Measurements from ENCODE around the gene LRP1. TPM values are rescaled to one million over a fixed set of nuclear protein-coding genes. Genes with fewer than 3 reads are reported as not detected.

LRP1 gene
- total and polyA plus RNA-seq, 3 experiments from 2014 or later = 0.29 to 2.5 (median 2.3) TPM

DNA sequence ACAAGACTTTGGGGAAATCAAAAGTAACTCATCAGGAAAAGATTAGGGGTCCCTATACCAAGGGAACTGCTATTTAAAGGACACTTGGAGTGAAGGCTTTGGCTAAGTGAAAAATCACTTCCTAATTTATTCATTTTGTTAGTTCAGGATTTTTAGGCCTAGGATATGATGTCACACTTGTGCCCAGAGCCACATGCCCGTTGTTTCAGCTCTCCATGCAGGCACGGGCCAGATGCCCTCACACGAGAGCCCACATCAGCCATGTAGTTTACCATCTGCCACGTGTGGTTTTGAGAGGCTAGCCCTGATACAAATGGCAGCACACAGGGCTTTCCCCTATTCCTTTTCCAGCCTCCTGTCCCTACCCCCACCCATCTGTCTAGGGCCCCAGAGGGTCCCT, 31.0 kb downstream of the LRP1 start:
- no peak for DNase-seq
- Mint-ChIP-seq H3K36me3 (no peaks in the 10 kb centered on the region), H3K4me3 (no peak overlapping the region), H3K27me3 (peaks cover 3 to 10% of the 10 kb centered on the region in 2 donors), H3K4me1 (peaks cover 6 to 13% (median 8%) of the 10 kb centered on the region in 3 donors), H3K27ac (no peak overlapping the region), H3K9me3 (no peaks in the 10 kb centered on the region)
- Histone ChIP-seq H3K4me3 (ENCODE audit: low read length) (no peak overlapping the region), H3K27me3 (ENCODE audit: insufficient read depth, low read length, poor library complexity, severe bottlenecking) (no peaks in the 10 kb centered on the region), H3K36me3 (ENCODE audit: insufficient read depth, low read length) (no peaks in the 10 kb centered on the region), H3K9me3 (ENCODE audit: low read length) (no peaks in the 10 kb centered on the region), H3K27ac (ENCODE audit: low read depth, low read length) (no peak overlapping the region), H3K4me1 (ENCODE audit: insufficient read depth, low read length) (peaks cover 5% of the 10 kb centered on the region)
- POLR2A ChIA-PET = no interaction called here
- CTCF ChIA-PET = no interaction called here

DNA sequence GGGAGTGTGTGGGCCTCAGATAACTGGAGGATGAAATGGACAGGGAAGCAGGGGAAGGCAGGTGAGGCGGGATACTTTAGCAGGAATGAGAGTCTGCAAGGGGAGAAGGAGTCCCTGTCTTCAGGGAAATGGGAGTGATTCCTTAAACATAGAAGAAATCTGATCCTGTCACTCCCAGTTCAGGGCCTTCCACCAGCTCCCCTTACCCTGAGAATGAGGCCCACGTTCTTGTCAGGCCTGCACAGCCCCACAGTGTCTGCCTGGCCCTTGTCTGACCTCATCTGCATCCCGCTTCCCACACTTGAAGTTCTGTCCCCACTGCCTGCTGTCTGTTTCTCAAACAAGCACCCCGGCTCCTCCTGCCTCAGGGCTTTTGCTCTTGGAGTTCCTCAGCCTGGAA, 31.8 kb downstream of the LRP1 start:
- no peak overlapping the region for H3K27ac Mint-ChIP-seq
- peaks cover 6 to 13% (median 8%) of the 10 kb centered on the region in 3 donors for H3K4me1 Mint-ChIP-seq
- H3K4me3 ChIP-seq (ENCODE audit: low read length) = no peak overlapping the region
- no peaks in the 10 kb centered on the region for H3K9me3 ChIP-seq (ENCODE audit: low read length)
- peaks cover 3 to 10% of the 10 kb centered on the region in 2 donors for H3K27me3 Mint-ChIP-seq
- DNase-seq = no peak
- no peaks in the 10 kb centered on the region for H3K27me3 ChIP-seq (ENCODE audit: insufficient read depth, low read length, poor library complexity, severe bottlenecking)
- H3K27ac ChIP-seq (ENCODE audit: low read depth, low read length) = no peak overlapping the region
- H3K4me3 Mint-ChIP-seq = no peak overlapping the region
- H3K36me3 Mint-ChIP-seq = no peaks in the 10 kb centered on the region
- no peaks in the 10 kb centered on the region for H3K9me3 Mint-ChIP-seq
- H3K36me3 ChIP-seq (ENCODE audit: insufficient read depth, low read length) = no peaks in the 10 kb centered on the region
- ChIA-PET CTCF (no interaction called here), POLR2A (no interaction called here)
- peaks cover 5% of the 10 kb centered on the region for H3K4me1 ChIP-seq (ENCODE audit: insufficient read depth, low read length)

DNA sequence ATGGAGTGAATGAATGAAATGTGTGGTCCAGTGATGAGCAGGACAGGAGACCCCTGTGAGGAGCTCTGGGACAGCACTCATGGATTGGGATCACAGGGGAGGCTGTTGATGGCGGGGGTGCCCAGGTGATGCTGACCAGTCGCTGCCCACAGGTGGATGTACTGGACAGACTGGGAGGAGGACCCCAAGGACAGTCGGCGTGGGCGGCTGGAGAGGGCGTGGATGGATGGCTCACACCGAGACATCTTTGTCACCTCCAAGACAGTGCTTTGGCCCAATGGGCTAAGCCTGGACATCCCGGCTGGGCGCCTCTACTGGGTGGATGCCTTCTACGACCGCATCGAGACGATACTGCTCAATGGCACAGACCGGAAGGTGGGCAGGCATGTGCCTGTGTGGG, 32.5 kb downstream of the LRP1 start:
- Histone ChIP-seq H3K36me3 (ENCODE audit: insufficient read depth, low read length) (no peaks in the 10 kb centered on the region), H3K27me3 (ENCODE audit: insufficient read depth, low read length, poor library complexity, severe bottlenecking) (no peaks in the 10 kb centered on the region)
- no peaks in the 10 kb centered on the region for H3K36me3 Mint-ChIP-seq

DNA sequence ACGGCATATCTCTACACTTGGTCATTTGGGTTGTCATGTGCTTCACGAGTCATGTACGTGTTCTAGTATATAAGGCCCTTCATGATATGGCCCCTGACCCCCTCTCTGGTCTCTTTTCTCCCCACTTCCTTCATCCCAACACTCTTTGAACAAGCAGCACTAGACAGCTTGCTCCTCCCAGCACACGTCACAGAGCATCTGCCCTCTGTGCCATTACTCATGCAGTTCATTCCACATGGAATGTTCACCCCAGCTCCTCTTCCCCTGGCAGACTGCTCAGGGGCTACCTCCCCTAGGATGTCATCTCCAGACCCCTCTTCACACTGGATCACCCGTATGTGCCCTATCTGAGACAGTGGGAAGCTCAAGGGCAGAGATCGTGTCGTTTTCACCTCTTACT, 33.2 kb downstream of the LRP1 start:
- H3K4me3 Mint-ChIP-seq = no peak overlapping the region
- Histone ChIP-seq H3K4me3 (ENCODE audit: low read length) (no peak overlapping the region), H3K36me3 (ENCODE audit: insufficient read depth, low read length) (no peaks in the 10 kb centered on the region), H3K27me3 (ENCODE audit: insufficient read depth, low read length, poor library complexity, severe bottlenecking) (no peaks in the 10 kb centered on the region), H3K27ac (ENCODE audit: low read depth, low read length) (no peak overlapping the region), H3K9me3 (ENCODE audit: low read length) (no peaks in the 10 kb centered on the region), H3K4me1 (ENCODE audit: insufficient read depth, low read length) (peaks cover 5% of the 10 kb centered on the region)
- H3K36me3 Mint-ChIP-seq = no peaks in the 10 kb centered on the region
- ChIA-PET POLR2A (no interaction called here), CTCF (interaction anchor here (0.9 kb wide), 1 partner anchor 12 kb away, joined by 3 read pairs; no protein-coding TSS in a partner anchor)
- no peak for DNase-seq
- peaks cover 0 to 6% of the 10 kb centered on the region in 2 donors for H3K27me3 Mint-ChIP-seq
- H3K27ac Mint-ChIP-seq = peak overlapping the region in 1 of 8 donors; percentile 8
- H3K4me1 Mint-ChIP-seq = peaks cover 6 to 13% (median 8%) of the 10 kb centered on the region in 3 donors
- H3K9me3 Mint-ChIP-seq = no peaks in the 10 kb centered on the region

More for the DNA sequence above, 32.5 kb downstream of the LRP1 start:
- peaks cover 6 to 13% (median 8%) of the 10 kb centered on the region in 3 donors for H3K4me1 Mint-ChIP-seq
- peak overlapping the region in 1 of 8 donors; percentile 17 for H3K27ac Mint-ChIP-seq
- no peak overlapping the region for H3K4me3 Mint-ChIP-seq
- H3K27ac ChIP-seq (ENCODE audit: low read depth, low read length) = no peak overlapping the region
- no peak for DNase-seq
- ChIA-PET POLR2A (no interaction called here), CTCF (no interaction called here)
- peaks cover 0 to 10% of the 10 kb centered on the region in 2 donors for H3K27me3 Mint-ChIP-seq
- peaks cover 5% of the 10 kb centered on the region for H3K4me1 ChIP-seq (ENCODE audit: insufficient read depth, low read length)
- no peak overlapping the region for H3K4me3 ChIP-seq (ENCODE audit: low read length)
- H3K9me3 Mint-ChIP-seq = no peaks in the 10 kb centered on the region
- no peaks in the 10 kb centered on the region for H3K9me3 ChIP-seq (ENCODE audit: low read length)

DNA sequence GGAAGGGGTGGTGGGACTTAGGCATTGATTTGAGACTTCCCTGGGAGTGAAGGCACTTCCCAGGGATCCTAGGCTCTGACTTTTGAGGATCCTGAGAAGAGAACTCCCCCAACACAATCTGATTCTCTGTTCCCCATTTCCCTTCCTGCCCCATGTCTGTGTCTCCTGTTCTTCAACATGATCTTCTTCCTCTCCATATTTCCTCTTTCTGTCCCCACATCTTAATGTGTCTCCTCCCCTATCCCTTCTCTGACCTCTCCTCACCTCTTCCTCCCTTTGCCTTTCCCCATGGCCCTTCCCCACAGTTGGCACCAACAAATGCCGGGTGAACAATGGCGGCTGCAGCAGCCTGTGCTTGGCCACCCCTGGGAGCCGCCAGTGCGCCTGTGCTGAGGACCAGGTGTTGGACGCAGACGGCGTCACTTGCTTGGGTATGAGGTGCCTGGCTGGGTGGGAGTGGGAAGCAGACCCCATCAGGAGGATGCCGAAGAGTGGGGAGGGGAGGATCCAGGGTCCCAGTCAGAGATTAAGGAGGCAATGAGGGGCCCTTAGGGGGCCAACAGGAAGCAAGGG, 34.4 kb downstream of the LRP1 start:
- Mint-ChIP-seq H3K27ac (no peak overlapping the region), H3K9me3 (no peaks in the 10 kb centered on the region), H3K4me1 (peaks cover 4 to 5% (median 5%) of the 10 kb centered on the region in 3 donors), H3K36me3 (no peaks in the 10 kb centered on the region), H3K4me3 (no peak overlapping the region), H3K27me3 (peaks cover 0 to 4% of the 10 kb centered on the region in 2 donors)
- no peak overlapping the region for H3K4me3 ChIP-seq (ENCODE audit: low read length)
- CTCF ChIA-PET = no interaction called here
- peaks cover 5% of the 10 kb centered on the region for H3K4me1 ChIP-seq (ENCODE audit: insufficient read depth, low read length)
- DNase-seq = no peak
- POLR2A ChIA-PET = no interaction called here
- no peaks in the 10 kb centered on the region for H3K27me3 ChIP-seq (ENCODE audit: insufficient read depth, low read length, poor library complexity, severe bottlenecking)
- no peak overlapping the region for H3K27ac ChIP-seq (ENCODE audit: low read depth, low read length)
- no peaks in the 10 kb centered on the region for H3K36me3 ChIP-seq (ENCODE audit: insufficient read depth, low read length)
- no peaks in the 10 kb centered on the region for H3K9me3 ChIP-seq (ENCODE audit: low read length)

DNA sequence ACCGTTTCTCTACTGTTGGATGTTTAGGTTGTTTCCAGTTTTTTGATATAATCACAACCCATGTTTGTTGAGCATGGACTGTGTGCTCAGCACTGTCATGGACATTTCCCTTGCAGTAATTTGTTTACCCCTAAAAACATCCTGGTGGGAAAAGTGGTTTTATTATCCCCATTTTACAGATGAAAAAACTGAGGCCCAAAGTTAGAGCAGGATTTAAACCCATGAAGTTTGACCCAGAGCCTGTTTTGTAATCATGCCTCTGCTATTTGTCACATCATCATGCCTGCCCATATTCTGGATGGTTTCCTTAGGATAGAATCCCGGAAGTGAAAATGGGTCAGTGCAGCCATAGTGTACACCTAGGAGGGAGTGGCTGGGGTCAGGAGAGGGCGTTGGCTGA, 36.2 kb downstream of the LRP1 start:
- DNase-seq = no peak
- no peak overlapping the region for H3K4me3 ChIP-seq (ENCODE audit: low read length)
- Mint-ChIP-seq H3K27ac (no peak overlapping the region), H3K27me3 (peaks cover 0 to 4% of the 10 kb centered on the region in 2 donors), H3K4me3 (no peak overlapping the region), H3K36me3 (no peaks in the 10 kb centered on the region), H3K9me3 (no peaks in the 10 kb centered on the region), H3K4me1 (no peaks in the 10 kb centered on the region)
- H3K36me3 ChIP-seq (ENCODE audit: insufficient read depth, low read length) = no peaks in the 10 kb centered on the region
- H3K4me1 ChIP-seq (ENCODE audit: insufficient read depth, low read length) = no peaks in the 10 kb centered on the region
- H3K9me3 ChIP-seq (ENCODE audit: low read length) = no peaks in the 10 kb centered on the region
- CTCF ChIA-PET = no interaction called here
- H3K27ac ChIP-seq (ENCODE audit: low read depth, low read length) = no peak overlapping the region
- POLR2A ChIA-PET = no interaction called here
- no peaks in the 10 kb centered on the region for H3K27me3 ChIP-seq (ENCODE audit: insufficient read depth, low read length, poor library complexity, severe bottlenecking)

DNA sequence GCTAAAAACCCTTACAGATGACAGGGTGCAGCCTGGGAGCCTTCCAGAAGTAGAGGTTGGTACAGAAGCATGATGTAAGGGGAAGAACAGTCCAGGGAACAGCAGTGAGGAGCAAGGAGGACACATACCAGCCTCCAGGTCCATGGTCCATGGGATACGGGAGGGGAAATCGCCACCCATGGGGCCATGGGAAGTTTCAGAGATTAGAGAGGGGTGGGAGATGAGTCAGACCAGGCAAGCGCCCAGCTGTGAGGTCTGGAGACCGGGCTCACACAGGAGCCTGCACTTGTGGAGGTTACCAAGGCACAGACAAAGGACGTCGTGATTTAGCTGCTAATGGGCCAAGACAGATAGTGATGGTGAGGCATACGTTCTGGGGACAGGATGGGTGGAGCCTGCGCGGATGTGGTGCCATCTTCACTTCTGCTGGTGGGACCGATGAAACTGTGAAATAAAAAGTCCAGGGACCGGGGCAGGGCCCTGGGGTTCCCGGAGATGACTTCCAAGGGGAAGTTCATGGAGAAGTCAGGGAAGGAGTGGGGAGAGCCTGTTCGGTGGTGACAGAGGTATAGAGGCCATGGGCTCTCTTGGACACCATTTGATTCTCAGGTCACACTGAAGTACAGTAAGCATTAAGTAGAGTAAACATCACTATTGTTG, 36.8 kb downstream of the LRP1 start:
- H3K4me1 Mint-ChIP-seq = no peaks in the 10 kb centered on the region
- Histone ChIP-seq H3K9me3 (ENCODE audit: low read length) (no peaks in the 10 kb centered on the region), H3K4me3 (ENCODE audit: low read length) (no peak overlapping the region), H3K27me3 (ENCODE audit: insufficient read depth, low read length, poor library complexity, severe bottlenecking) (no peaks in the 10 kb centered on the region), H3K27ac (ENCODE audit: low read depth, low read length) (no peak overlapping the region), H3K4me1 (ENCODE audit: insufficient read depth, low read length) (no peaks in the 10 kb centered on the region), H3K36me3 (ENCODE audit: insufficient read depth, low read length) (no peaks in the 10 kb centered on the region)
- peaks cover 0 to 1% (median 0%) of the 10 kb centered on the region in 3 donors for H3K36me3 Mint-ChIP-seq
- no peak overlapping the region for H3K4me3 Mint-ChIP-seq
- ChIA-PET CTCF (no interaction called here), POLR2A (no interaction called here)
- H3K27me3 Mint-ChIP-seq = peaks cover 0 to 4% of the 10 kb centered on the region in 2 donors
- H3K27ac Mint-ChIP-seq = no peak overlapping the region
- no peak for DNase-seq
- H3K9me3 Mint-ChIP-seq = no peaks in the 10 kb centered on the region

DNA sequence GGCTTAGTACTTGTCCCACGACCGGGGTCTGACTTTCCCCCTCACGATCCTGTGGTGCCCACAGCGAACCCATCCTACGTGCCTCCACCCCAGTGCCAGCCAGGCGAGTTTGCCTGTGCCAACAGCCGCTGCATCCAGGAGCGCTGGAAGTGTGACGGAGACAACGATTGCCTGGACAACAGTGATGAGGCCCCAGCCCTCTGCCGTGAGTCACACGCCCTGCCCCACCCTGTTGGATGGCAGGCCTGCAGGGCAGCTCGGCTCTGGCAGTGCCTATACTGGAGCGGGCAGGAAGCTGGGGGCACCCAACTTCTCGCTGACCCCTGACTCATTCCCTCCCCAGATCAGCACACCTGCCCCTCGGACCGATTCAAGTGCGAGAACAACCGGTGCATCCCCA, 37.5 kb downstream of the LRP1 start:
- CTCF ChIA-PET = no interaction called here
- H3K9me3 Mint-ChIP-seq = no peaks in the 10 kb centered on the region
- DNase-seq = no peak
- H3K27me3 Mint-ChIP-seq = peaks cover 0 to 2% of the 10 kb centered on the region in 2 donors
- peaks cover 0 to 3% (median 0%) of the 10 kb centered on the region in 3 donors for H3K36me3 Mint-ChIP-seq
- H3K4me1 Mint-ChIP-seq = no peaks in the 10 kb centered on the region
- H3K36me3 ChIP-seq (ENCODE audit: insufficient read depth, low read length) = no peaks in the 10 kb centered on the region
- no peak overlapping the region for H3K27ac ChIP-seq (ENCODE audit: low read depth, low read length)
- no peak overlapping the region for H3K27ac Mint-ChIP-seq
- no peak overlapping the region for H3K4me3 ChIP-seq (ENCODE audit: low read length)
- POLR2A ChIA-PET = no interaction called here
- H3K4me1 ChIP-seq (ENCODE audit: insufficient read depth, low read length) = no peaks in the 10 kb centered on the region
- no peak overlapping the region for H3K4me3 Mint-ChIP-seq
- H3K27me3 ChIP-seq (ENCODE audit: insufficient read depth, low read length, poor library complexity, severe bottlenecking) = no peaks in the 10 kb centered on the region
- no peaks in the 10 kb centered on the region for H3K9me3 ChIP-seq (ENCODE audit: low read length)

All from CD8-positive, alpha-beta memory T cell (primary cell).